B cell (primary cell): ENCODE results near the gene GSKIP.

Experiments used
- CTCF ChIP-seq: fragments of 200-600 bp; IDR thresholded peaks from one replicate; pipeline ENCODE4 v1.8.0; 2022; ENCODE audit warnings: antibody characterized with exemption, mild to moderate bottlenecking
- EZH2 ChIP-seq: IDR thresholded peaks from 2 replicates; pipeline ENCODE4 v1.6.1; 2012; ENCODE audit warnings: borderline replicate concordance, low read depth, mild to moderate bottlenecking, moderate library complexity, low read length; ENCODE audit not compliant: insufficient read depth, poor library complexity, severe bottlenecking

DNA sequence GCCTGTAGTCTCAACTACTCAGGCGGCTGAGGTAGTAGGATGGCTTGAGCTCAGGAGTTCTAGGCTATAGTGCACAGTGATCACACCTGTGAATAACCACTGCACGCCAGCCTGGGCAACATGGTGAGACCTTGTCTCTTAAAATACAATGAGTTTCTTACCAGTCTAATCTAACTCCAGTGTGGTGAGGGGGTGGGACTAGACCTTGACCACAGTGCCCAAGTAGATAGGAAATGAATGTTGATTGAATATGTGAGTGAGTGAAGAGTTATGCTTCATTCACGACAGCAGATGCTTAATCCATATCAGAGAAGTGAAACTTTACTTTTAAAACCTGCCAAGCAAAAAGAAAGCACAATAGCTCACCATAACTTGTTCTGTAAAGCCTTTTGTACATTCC lies 17.4 kb downstream of the GSKIP start:
- no peak for TF ChIP-seq CTCF
- no peak for TF ChIP-seq EZH2
